Medulla oblongata (tissue), 1 donor: Measurements from ENCODE around the gene PAWR.
"Not testable (repeated sequence)": the region's sequence is repeated elsewhere in the genome, so short reads cannot be mapped to it uniquely, and the experiment has no call there.

ENCODE experiments used
- DNase-seq: peaks from one replicate; pipeline ENCODE4 v3.0.0-alpha.2; 2015; ENCODE audit errors: extremely low spot score

PAWR gene

GRCh38 chr12:79646843-79647242, 43.9 kb downstream of the PAWR start:
- not testable (repeated sequence) for DNase-seq

GRCh38 chr12:79645235-79645630, 45.5 kb downstream of the PAWR start:
- DNase-seq = no peak

GRCh38 chr12:79644274-79645234, 46.2 kb downstream of the PAWR start:
- DNase-seq = no peak

- DNase-seq = no peak
These were observed 46.9 kb downstream of the PAWR start for GRCh38 chr12:79643821-79644220.

- DNase-seq = no peak
These were observed 52.3 kb downstream of the PAWR start for GRCh38 chr12:79638490-79638889.

GRCh38 chr12:79637093-79637492, 53.7 kb downstream of the PAWR start:
- DNase-seq = no peak

- no peak for DNase-seq
These were observed 55.1 kb downstream of the PAWR start for GRCh38 chr12:79635676-79636075.

- no peak for DNase-seq
These were observed 55.8 kb downstream of the PAWR start for GRCh38 chr12:79634957-79635471.

- DNase-seq = no peak
These were observed 61.2 kb downstream of the PAWR start for GRCh38 chr12:79629561-79629960.

GRCh38 chr12:79626735-79627134, 64.0 kb downstream of the PAWR start:
- DNase-seq = not testable (repeated sequence)

GRCh38 chr12:79624378-79624777, 66.4 kb downstream of the PAWR start:
- no peak for DNase-seq

GRCh38 chr12:79619872-79620562, 70.7 kb downstream of the PAWR start:
- no peak for DNase-seq

- DNase-seq = no peak
These were observed 71.8 kb downstream of the PAWR start for GRCh38 chr12:79618848-79619404.

- no peak for DNase-seq
These were observed 73.1 kb downstream of the PAWR start for GRCh38 chr12:79617696-79618095.

GRCh38 chr12:79615596-79616560, 74.9 kb downstream of the PAWR start:
- DNase-seq = no peak

- DNase-seq = no peak
These were observed 76.0 kb downstream of the PAWR start for GRCh38 chr12:79614730-79615129.

- no peak for DNase-seq
These were observed 88.9 kb downstream of the PAWR start for GRCh38 chr12:79601908-79602307.

- DNase-seq = no peak
These were observed 92.9 kb downstream of the PAWR start for GRCh38 chr12:79597910-79598309.

GRCh38 chr12:79596719-79597350, 93.9 kb downstream of the PAWR start:
- no peak for DNase-seq

- DNase-seq = no peak
These were observed 95.5 kb downstream of the PAWR start for GRCh38 chr12:79595273-79595672.

- DNase-seq = no peak
These were observed 97.9 kb downstream of the PAWR start for GRCh38 chr12:79592865-79593264.
